Panc1 (cell line): ENCODE data around the gene CLIP4. TPM values are rescaled to one million over a fixed set of nuclear protein-coding genes. Genes with fewer than 3 reads are reported as not detected.
A peak's percentile ranks its signal among the peaks of the same experiment; 100 is the strongest.

Experiments
- ATAC-seq: fragments of 200-7000 bp; cut with Tn5 transposase; 2 replicates; pipeline ENCODE4 v1.9.1; 2020; ENCODE audit warnings: mild to moderate bottlenecking, moderate library complexity
- BruUV-seq: library from RNA; stranded (reverse); fragments of 400-500 nt; replicated peaks from 2 replicates; lab custom pipeline; 2021; lab: Mats Ljungman, UMichigan
- CTCF ChIA-PET: fragments of 300-600 bp; sonication (Branson Sonifier 250); formaldehyde crosslinking; loops from one replicate; lab custom pipeline; 2022; ENCODE audit warnings: antibody characterized with exemption; lab: Charles Lee
- POLR2A ChIA-PET: fragments of 300-600 bp; sonication (Branson Sonifier 250); formaldehyde crosslinking; loops from one replicate; lab custom pipeline; 2022; ENCODE audit warnings: antibody characterized with exemption; lab: Charles Lee
- DNase-seq: peaks from one replicate; pipeline ENCODE4 v3.0.0-alpha.2; 2010; ENCODE audit warnings: low read depth, low spot score
- H3K27ac ChIP-seq: 2 replicates; pipeline ENCODE4 v1.5.1; 2011; ENCODE audit warnings: mild to moderate bottlenecking, low read length, inconsistent platforms
- H3K27me3 ChIP-seq: fragments of 200-500 bp; sonication (Bioruptor generic); 2 replicates; pipeline ENCODE4 v1.6.0; 2014; ENCODE audit warnings: low read length, inconsistent platforms; ENCODE audit not compliant: control insufficient read depth, insufficient read depth
- H3K36me3 ChIP-seq: fragments of 200-500 bp; sonication (Bioruptor generic); 2 replicates; pipeline ENCODE4 v1.5.1; 2014; ENCODE audit warnings: inconsistent platforms, mild to moderate bottlenecking, low read length, moderate library complexity; ENCODE audit not compliant: control insufficient read depth, insufficient read depth
- H3K4me1 ChIP-seq: 2 replicates; pipeline ENCODE4 v1.5.1; 2011; ENCODE audit warnings: inconsistent platforms, mild to moderate bottlenecking, low read length, moderate library complexity; ENCODE audit not compliant: control insufficient read depth, insufficient read depth
- H3K4me3 ChIP-seq, 2 experiments: 2 replicates each; pipeline ENCODE4 v1.5.1; 2011 to 2012; ENCODE audit warnings: low read depth in 2 of 2, low read length in 2 of 2, mild to moderate bottlenecking in 2 of 2, inconsistent platforms in 1 of 2, moderate library complexity in 1 of 2
- H3K9me3 ChIP-seq: fragments of 200-500 bp; sonication (Bioruptor generic); 2 replicates; pipeline ENCODE4 v1.5.1; 2014; ENCODE audit warnings: low read depth, mild to moderate bottlenecking, inconsistent platforms, low read length, moderate library complexity; ENCODE audit not compliant: control insufficient read depth, insufficient read depth
- CTCF ChIP-seq: fragments of 450-650 bp; IDR thresholded peaks from 2 replicates; pipeline ENCODE4 v1.5.1; 2017; ENCODE audit warnings: mild to moderate bottlenecking
- POLR2AphosphoS5 ChIP-seq: IDR thresholded peaks from 2 replicates; pipeline ENCODE4 v1.6.1; 2012; ENCODE audit warnings: mild to moderate bottlenecking, low read depth, low read length, moderate library complexity
- REST ChIP-seq, 2 experiments: IDR thresholded peaks; 2 replicates each; pipeline ENCODE4 v1.6.1; 2011 to 2012; ENCODE audit warnings: low read depth in 2 of 2, control low read depth in 1 of 2, low read length in 1 of 2, mild to moderate bottlenecking in 1 of 2, moderate library complexity in 1 of 2; ENCODE audit not compliant: insufficient read depth in 1 of 2
- SIN3A ChIP-seq: IDR thresholded peaks from 2 replicates; pipeline ENCODE4 v1.6.1; 2012; ENCODE audit warnings: low read depth, mild to moderate bottlenecking, low read length, moderate library complexity, borderline replicate concordance; ENCODE audit not compliant: insufficient read depth
- TCF7L2 ChIP-seq: IDR thresholded peaks from 2 replicates; pipeline ENCODE4 v1.6.1; 2011; ENCODE audit warnings: mild to moderate bottlenecking, low read depth, low read length, inconsistent platforms
- in situ Hi-C: cut with HindIII; loops from 2 replicates; pipeline ENCODE4 v1.10.0; 2016; ENCODE audit warnings: low sequenced_read_pairs, low pct_unique_long_range_greater_than_20kb
- intact Hi-C: fragments of 100-400 bp; cut with micrococcal nuclease; formaldehyde crosslinking; loops from one replicate; pipeline ENCODE4 v1.10.0; 2022; ENCODE audit not compliant: unreplicated experiment
- total RNA-seq: library from RNA; stranded (reverse); gene quantifications from one replicate; pipeline ENCODE4 v1.2.1, GENCODE V29; 2021; ENCODE audit not compliant: unreplicated experiment

The CLIP4 gene
- total RNA-seq, 1 experiment from 2014 or later = 43.0 TPM

GRCh38 chr2:29112379-29112778 lies 2.8 kb upstream of the CLIP4 start:
- no peaks in the 10 kb centered on the region for H3K27me3 ChIP-seq
- intact Hi-C loops (no loop called here), in situ Hi-C loops (no loop called here)
- H3K27ac ChIP-seq = peak overlapping the region; percentile 98
- H3K36me3 ChIP-seq = no peaks in the 10 kb centered on the region
- no peak overlapping the region for H3K4me3 ChIP-seq
- H3K4me1 ChIP-seq = peaks cover 44% of the 10 kb centered on the region
- ATAC-seq (no peak), DNase-seq (no peak)
- no TSS peak for BruUV-seq
- H3K9me3 ChIP-seq = no peaks in the 10 kb centered on the region
- CTCF ChIA-PET = no interaction called here
- no peak for TF ChIP-seq REST (IDR thresholded peaks at IDR 0.05; ENCODE audit: insufficient read depth in 1 of 2, low read depth in 2 of 2, low read length in 1 of 2)
- TF ChIP-seq SIN3A = no peak
- TF ChIP-seq CTCF = no peak
- POLR2A ChIA-PET = no interaction called here

GRCh38 chr2:29113027-29113686 lies 2.1 kb upstream of the CLIP4 start:
- BruUV-seq = no TSS peak
- no peaks in the 10 kb centered on the region for H3K36me3 ChIP-seq
- ATAC-seq (no peak), DNase-seq (no peak)
- no peaks in the 10 kb centered on the region for H3K27me3 ChIP-seq
- intact Hi-C loops (no loop called here), in situ Hi-C loops (no loop called here)
- peaks cover 46% of the 10 kb centered on the region for H3K4me1 ChIP-seq
- peak overlapping the region; percentile 98 for H3K27ac ChIP-seq
- POLR2A ChIA-PET = no interaction called here
- H3K9me3 ChIP-seq = no peaks in the 10 kb centered on the region
- CTCF ChIA-PET = no interaction called here
- no peak for TF ChIP-seq POLR2AphosphoS5
- no peak for TF ChIP-seq CTCF
- no peak for TF ChIP-seq TCF7L2
- TF ChIP-seq REST (IDR thresholded peaks at IDR 0.05; ENCODE audit: insufficient read depth in 1 of 2, low read depth in 2 of 2, low read length in 1 of 2) = no peak
- TF ChIP-seq SIN3A = no peak
- no peak overlapping the region for H3K4me3 ChIP-seq
